Kidney epithelial cell (primary cell): Measurements from ENCODE around the gene RNF220. TPM values are rescaled to one million over a fixed set of nuclear protein-coding genes. Genes with fewer than 3 reads are reported as not detected.

ENCODE experiments used
- DNase-seq: peaks from one replicate; pipeline ENCODE4 v3.0.0-alpha.2; 2010; ENCODE audit warnings: low read depth
- H3K27me3 ChIP-seq: 2 replicates; pipeline ENCODE4 v1.6.0; 2011; ENCODE audit warnings: low read length; ENCODE audit not compliant: control insufficient read depth, insufficient read depth
- H3K36me3 ChIP-seq: 2 replicates; pipeline ENCODE4 v1.5.1; 2011; ENCODE audit warnings: low read length; ENCODE audit not compliant: control insufficient read depth, insufficient read depth
- H3K4me3 ChIP-seq: 2 replicates; pipeline ENCODE4 v1.5.1; 2011; ENCODE audit warnings: low read depth, mild to moderate bottlenecking, control low read depth, low read length
- total RNA-seq: library from RNA; depleted of rRNA; stranded (reverse); fragments of >200 nt; gene quantifications from 2 replicates; pipeline ENCODE4 v1.2.3, GENCODE V29; 2015
- TF ChIP-seq, protein P1 (sequence below): IDR thresholded peaks from 2 replicates; pipeline ENCODE4 v1.5.1; 2011; ENCODE audit warnings: mild to moderate bottlenecking, moderate library complexity, low read length, control low read depth, inconsistent platforms; ENCODE audit not compliant: insufficient read depth, poor library complexity, severe bottlenecking

RNF220 gene
- total RNA-seq, 1 donor from 2014 or later = 127 TPM

DNA sequence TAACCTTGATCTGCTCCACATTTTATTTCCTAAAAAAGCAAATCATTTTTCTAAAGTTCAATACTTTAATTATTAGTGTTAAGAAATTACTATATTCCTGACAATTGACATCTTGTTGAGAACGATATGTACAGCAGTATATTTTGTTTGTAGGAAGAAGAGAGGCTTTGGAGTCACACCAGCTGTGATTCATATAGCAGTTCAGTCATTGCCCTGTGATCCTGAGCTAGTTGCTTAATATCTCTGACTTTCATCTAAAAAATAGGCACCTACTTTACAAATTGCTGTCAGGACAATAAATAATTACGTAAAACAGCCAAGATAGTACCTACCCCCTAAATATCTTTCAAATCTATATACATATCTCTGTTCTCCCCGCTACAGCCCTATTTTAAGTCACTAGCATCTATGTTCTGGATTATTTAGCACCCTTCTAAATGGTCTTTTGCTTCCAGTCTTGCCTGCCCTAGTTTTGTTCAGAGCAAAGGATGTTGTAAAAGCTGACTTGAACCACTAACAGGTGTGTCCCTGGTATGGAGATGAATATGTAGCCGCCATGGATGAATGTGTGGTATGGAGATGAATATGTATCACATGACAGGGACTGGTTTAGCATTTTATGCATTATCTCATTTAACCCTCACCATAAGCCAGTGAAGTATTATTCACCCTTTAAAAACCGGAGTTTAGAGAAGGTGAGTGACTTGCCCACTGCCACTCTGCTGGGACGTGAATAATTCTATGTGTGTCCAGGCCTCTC, 42.2 kb downstream of the RNF220 start:
- no peaks in the 10 kb centered on the region for H3K36me3 ChIP-seq
- DNase-seq = no peak
- H3K27me3 ChIP-seq = no peaks in the 10 kb centered on the region
- no peak overlapping the region for H3K4me3 ChIP-seq
- TF ChIP-seq, protein P1, sequence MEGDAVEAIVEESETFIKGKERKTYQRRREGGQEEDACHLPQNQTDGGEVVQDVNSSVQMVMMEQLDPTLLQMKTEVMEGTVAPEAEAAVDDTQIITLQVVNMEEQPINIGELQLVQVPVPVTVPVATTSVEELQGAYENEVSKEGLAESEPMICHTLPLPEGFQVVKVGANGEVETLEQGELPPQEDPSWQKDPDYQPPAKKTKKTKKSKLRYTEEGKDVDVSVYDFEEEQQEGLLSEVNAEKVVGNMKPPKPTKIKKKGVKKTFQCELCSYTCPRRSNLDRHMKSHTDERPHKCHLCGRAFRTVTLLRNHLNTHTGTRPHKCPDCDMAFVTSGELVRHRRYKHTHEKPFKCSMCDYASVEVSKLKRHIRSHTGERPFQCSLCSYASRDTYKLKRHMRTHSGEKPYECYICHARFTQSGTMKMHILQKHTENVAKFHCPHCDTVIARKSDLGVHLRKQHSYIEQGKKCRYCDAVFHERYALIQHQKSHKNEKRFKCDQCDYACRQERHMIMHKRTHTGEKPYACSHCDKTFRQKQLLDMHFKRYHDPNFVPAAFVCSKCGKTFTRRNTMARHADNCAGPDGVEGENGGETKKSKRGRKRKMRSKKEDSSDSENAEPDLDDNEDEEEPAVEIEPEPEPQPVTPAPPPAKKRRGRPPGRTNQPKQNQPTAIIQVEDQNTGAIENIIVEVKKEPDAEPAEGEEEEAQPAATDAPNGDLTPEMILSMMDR = no peak

GRCh38 chr1:44453798-44454349, 48.8 kb downstream of the RNF220 start:
- DNase-seq = no peak
- Histone ChIP-seq H3K36me3 (no peaks in the 10 kb centered on the region), H3K4me3 (no peak overlapping the region), H3K27me3 (peaks cover 3% of the 10 kb centered on the region)
- TF ChIP-seq, protein P1 = no peak

DNA sequence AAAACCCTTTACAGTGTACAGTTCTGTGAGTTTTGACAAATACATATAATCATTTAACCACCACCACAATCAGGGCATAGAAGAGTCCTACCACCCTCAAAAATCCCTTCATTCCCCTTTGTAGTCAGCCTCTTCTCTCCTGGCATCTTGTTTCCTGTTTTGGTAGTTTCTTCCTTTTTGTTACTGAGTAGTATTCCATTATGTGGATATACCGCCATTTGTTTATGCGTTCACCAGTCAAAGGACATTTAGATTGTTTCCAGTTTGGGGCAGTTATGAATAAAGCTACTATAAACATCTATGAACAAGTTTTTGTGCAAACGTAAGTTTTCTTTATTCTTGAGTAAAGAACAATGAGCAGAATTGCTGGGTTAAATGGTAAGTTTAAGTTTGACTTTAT, 49.6 kb downstream of the RNF220 start:
- H3K36me3 ChIP-seq = no peaks in the 10 kb centered on the region
- no peak for DNase-seq
- no peak overlapping the region for H3K4me3 ChIP-seq
- TF ChIP-seq, protein P1 = no peak
- H3K27me3 ChIP-seq = peaks cover 6% of the 10 kb centered on the region

GRCh38 chr1:44460107-44460882, 55.2 kb downstream of the RNF220 start:
- no peak for DNase-seq
- TF ChIP-seq, protein P1 = no peak
- Histone ChIP-seq H3K36me3 (no peaks in the 10 kb centered on the region), H3K27me3 (peaks cover 11% of the 10 kb centered on the region), H3K4me3 (no peak overlapping the region)

DNA sequence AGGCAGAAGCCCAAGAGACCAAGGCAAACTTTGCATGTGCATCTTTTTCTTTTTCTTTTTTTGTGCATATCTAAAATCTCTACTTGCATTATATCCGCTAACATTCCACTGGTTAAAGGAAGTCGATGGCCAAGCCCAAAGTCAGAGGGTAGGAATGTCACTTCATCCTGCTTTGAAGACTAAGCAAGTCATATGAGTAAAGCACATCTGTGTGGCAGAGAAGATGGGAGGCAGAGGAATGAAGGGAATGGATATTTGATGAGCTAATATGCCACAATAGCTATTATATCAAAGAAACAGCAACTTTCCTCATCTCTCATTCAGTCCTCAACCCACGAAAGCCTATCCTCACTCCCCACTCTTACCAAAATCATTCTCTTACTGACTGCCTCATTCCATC, 59.3 kb downstream of the RNF220 start:
- DNase-seq = no peak
- TF ChIP-seq, protein P1 = no peak
- H3K27me3 ChIP-seq = peaks cover 9% of the 10 kb centered on the region

More for the DNA sequence above, 59.3 kb downstream of the RNF220 start:
- no peak overlapping the region for H3K4me3 ChIP-seq
- H3K36me3 ChIP-seq = no peaks in the 10 kb centered on the region
